Measurements from ENCODE around the gene ADAMTSL2.

ADAMTSL2 gene

DNA sequence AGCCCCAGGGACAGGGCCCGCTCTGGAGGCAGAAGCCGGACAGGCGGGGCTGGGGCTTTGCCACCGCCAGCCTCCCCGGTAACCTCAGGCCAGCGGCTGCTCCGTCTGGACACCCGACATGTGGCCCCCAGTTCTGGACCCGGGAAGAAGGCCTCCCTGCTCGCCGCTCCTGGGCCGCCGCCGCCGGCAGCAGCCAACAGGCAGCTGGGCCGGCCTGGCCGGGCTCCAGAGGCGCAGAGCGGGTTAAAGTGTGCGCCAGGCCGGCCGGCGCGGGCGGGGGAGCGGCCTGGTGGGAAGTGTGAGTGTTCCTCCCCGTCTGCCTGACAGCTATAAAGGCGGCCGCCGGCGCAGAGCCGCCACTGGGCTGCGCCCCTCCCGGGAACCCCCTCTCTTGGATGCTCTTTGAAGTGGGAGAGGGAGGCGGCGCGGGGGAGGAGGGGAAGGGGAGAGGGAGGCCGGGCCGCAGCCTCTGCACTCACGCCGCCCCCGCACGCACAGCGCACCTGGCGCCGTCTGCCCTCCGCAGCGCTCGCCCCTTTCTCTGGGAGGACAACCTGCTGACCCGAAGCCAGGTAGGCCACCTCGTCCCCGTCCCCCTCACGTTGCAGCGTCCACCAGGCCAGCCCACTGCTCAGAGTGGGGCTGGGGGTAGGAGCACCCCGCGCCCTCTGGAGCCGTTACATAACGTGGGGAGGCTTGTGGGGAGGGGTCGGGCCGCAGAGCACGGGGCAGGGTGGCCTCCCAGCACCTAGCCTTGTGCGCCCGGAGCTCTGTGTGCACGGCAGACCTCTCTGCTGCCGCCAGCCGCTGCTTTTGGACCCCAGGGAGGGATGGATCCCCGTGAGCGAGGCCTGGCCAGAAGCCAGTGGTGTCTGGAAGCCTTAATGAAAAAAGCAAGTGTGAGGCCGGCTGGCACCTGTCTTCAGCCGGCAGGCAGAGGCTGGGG is at the start of gene ADAMTSL2:
Gene ADAMTSL2 (plus strand): TSS at position 359 of the 946 bp plus-strand sequence. CDS start 2,009 bp downstream, outside the sequence.
- peak; percentile 40 for DNase-seq

DNA sequence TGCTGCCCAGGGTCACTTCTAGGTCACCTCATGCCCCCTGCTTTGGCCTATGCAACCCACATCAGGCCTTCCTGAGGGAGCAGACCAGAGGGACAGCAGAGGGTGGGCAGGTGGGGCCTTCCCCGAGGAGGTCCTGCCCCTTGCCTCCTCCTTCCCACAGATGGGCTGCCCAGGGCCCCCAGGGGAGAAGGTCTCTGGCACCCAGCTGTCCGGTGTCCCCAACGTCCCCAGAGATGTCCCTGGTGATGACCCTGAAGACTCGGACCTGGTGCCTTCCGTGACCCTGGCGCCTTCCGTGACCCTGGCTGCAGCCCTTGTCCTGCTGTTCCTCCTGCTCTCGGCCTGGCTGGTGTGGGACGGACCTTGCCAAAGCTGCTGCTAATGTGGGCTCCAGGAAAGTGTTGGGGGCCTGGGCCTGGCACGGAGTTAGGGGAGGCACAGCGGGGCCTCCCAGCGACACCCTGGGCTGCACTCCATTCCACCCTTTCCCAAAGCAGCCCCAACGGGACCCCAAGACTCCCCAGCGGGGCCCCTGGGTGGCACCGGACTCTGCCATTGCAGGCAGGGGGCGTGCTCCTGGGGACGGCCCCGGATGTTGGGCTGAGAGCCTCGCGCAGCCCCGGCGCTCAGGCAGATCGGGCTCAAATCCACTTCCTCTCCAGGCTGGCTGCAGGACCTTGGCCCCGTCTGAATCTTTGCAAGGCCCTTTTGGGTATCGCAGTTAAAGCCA is 48.8 kb upstream of the ADAMTSL2 start:
- peak; percentile 45 for DNase-seq

DNA sequence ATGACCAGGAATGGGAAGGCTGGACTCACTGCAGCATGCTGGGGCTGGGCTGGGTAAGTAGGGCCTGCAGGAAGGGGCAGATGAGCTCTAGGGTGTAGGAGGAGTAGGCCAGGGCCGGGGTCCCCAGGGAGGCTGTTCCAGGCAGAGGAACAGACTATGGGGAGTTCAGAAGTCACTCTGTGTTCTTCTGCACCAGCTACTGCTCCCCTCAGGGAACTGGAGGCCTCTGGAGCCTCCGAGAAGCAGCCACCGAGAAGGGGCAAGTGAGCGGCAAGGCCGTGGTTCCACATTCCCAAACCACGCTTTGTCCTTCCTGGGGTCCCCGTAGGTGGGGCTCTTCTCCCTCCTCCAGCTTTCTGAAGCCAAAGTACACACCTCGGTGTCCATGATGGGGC is 47.2 kb upstream of the ADAMTSL2 start:
- DNase-seq = no peak

DNA sequence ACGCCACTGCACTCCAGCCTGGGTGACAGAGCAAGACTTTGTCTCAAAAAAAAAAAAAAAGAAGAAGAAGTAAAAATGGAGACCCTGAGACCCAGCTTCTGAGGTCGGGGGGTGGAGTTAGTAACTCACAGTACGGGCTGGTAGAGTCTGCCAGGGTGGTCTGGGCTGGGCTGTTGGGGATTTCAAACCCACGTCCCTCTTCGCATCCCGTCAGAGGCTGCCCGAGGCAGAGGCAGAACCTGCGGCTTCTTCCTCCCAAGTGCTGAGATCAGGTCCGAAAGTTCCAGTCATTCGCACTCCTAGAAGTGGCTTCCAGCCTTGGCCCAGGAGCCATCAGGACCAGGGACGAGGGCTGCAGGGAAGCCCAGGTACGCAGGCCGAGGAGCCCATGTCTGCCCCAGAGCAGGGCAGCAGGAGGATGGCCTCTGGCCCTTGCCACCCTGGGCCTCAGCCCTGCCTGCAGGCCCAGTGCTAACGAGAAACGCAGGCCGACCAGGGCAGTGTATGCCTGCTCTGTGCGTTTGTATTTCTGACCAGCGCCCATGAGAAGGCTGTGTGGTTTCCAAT is 45.7 kb upstream of the ADAMTSL2 start:
- no peak for DNase-seq

DNA sequence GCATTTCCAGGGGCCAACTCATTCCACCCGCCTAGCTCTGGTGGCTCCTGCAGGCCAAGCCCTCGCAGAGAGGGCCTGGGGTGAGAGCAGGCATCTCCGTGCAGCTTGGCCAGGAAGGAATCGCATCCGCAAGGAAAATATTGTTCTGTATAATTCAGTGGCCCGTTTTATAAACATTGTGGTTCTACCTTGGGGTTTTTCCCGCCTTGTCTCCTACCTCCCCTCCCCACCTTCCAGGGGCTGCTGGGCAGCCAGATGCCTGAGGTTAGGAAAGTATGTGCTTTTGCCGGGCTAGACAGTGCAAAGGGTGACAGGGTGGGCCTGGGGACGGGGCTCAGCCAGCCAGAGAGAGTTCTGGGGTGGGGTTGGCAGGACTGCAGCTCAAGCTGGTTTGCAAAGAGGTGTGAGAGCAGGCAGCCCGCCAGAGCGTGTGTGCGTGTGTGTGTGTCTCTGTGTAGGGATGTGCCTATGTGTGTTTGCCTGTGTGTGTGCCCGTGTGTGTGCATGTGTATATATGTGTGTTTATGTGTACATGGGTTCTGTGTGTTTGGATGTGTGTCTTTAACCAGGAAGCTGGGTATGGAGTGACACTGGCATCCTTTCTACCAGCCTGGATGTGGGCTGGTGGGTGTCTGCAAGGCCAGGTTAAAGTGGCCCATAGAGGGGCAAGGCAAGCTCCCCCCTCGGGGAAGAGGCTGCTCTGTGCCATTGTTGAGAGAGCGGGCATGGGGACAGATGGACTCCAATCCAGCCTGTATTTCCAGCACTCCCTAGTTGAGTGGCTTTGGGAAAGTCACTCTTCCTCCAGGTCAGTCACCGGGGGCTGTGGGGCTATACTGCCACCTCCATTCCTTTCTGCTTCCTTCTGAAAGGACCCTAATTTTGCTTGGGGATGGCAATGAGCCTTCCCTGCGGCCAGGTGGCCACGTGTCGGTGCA is 45.0 kb upstream of the ADAMTSL2 start:
- no peak for DNase-seq

DNA sequence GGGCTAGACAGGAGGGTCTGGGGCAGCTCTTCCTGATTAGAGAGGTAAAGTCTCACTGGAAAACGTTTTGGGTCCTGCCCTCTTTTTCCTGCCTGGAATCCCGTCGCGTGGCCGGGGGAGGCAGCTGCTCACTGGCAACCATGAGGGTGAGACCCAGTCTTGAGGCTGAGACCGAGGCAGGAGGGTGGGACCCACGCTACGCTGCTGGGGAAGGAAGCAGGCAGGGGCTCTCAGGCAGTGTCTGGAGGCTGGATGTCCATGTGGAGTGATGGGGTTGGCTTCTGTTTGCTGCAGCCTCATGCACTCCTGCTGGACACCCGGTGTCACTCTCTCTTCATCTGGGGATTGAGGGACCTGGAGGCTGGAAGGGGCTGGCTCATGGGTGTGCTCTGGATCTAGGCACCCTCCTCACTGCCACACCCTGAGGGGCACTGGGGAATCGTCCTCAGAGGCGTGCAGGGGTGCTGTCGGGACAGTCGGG is 44.3 kb upstream of the ADAMTSL2 start:
- no peak for DNase-seq

DNA sequence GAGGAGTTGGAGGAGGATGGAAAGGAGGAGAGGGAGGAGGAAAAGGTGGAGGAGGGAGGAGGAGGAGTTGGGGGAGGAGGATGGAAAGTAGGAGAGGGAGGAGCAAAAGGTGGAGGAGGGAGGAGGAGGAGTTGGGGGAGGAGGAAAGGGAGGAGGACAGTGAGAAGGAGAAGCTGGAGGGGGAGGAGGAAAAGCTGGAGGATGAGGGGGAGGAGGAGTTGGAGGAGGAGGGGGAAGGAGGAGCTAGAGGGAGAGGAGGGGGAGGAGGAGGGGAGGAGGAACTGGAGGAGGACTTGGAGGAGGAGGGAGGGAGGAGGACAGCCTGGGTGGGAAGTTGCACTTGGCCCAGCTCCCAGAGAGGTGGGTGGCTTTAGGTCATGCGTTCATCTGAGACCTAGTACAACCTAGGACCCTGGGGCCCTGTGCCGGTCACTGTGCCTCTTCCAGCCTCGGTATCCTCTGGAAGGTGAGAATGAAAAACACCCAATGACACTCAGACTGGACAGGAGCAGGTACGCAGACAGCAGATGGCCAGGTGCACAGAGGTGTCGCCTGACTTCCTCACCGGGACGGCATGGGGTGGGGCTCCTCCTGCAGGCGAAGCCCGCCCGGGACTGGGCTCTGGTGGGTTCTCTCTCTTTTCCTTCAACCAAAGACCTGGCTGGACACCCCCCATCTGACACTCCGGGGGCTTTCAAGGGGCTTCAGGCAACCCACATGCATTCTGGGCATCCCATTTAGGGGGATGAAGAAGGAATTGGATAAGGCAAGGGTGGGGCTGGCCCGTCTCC is 43.4 kb upstream of the ADAMTSL2 start:
- DNase-seq = no peak

DNA sequence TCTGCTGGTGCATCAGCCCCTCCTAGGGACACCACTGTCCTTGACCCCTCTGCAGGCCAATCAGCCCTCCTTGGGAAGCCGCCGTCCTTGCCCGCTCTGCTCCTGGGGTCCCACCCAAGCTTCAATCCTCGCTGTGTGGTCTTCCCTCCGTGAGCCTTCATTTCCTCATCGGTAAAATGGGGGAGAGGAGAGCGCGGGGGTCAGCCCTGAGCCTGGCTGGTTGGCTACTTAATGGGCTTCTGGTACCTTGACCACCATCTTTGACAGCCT is 42.9 kb upstream of the ADAMTSL2 start:
- DNase-seq = no peak

DNA sequence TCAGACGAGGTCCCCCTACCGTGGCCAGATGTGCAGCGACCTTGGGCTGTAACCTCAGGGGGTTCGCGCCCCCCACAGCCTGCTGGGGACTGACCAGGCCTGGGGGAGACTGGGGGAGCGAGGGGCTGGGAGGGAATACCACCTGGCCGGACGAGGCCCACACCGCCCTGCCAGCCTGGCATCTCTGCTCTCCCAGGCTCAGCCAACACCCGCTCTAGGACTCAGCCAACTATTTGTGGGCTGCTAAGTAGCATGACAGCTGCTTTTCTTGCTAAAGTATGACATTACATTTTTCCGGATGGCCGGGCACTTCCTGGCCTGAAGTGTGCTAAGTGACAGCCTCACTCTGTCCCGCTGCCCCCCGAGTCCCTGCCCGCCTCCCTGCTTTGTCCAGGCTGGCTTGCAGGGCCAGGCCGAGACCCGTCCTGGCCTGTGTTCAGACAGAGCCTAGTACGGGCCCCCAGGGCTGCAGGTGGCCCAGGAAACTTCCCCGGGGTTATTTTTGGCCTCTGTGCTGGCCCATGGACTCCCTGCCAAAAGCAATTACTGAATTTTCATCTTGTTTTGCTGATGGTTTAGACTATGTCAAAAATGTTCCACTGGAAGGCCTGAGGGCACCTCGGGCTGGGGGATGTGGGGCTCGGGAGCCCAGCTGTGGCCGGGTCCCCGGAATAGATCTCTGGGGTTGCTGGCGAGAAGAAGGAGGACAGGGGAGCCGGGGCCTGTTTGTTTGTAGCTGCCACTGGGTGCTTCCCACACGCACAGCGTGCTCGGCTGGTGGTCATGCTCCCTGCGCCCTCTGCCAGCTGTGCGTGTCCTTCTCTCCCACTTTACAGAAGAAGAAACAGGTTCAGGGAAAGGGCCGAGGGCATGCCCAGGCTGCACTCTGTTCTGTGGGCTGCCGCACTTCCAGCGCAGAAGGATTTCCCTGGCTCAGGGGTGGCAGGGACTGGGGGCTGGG is 42.2 kb upstream of the ADAMTSL2 start:
- DNase-seq = no peak

DNA sequence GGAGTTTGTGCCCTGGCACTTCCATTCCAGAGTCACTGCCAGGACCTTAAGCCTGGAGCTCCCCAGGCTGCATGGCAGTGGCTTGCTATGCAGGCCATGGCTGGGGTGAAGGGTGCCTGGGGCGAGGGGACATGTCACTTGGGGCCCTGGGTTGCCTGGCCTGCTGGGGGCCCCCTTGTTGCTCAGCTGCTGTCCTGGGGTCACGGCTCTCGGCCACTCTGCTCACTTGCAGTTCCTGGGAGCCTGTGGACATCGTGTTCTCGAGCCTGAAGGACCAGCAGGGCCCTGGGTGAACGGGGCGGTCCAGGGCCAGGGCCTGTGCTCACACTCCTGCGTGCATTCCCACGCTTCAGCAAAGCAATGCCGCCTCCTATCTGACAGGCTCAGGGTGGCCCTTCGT is 41.1 kb upstream of the ADAMTSL2 start:
- no peak for DNase-seq

DNA sequence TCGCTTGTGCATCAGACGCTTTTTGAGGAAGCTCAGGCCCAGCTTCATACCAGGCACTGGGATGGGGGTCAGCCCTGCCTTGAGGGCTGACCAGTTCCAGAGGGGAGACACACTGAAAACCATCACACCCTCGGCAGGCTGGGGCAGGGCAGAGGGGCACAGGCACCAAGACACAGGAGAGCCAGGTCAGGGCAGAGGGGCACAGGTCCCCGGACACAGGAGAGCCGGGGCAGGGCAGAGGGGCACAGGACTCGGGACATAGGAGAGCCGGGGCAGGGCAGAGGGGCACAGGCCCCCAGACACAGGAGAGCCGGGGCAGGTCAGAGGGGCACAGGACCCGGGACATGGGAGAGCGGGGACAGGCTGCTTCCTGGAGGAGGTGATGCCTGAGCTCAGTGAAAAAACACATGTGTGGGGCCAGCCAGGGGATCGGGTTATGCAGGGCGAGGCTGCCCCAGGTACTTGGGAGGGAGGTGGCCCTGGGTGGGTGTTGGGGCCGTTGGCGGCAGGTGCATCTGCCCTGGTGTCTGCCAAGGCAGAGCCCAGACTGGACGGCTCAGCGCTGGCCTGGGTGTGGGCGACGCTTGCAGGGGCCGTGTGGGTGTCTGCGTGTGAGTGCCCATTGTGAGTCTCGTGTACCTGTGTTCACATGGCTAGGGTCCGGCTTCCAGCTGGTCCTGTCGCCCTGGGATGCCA is 40.5 kb upstream of the ADAMTSL2 start:
- no peak for DNase-seq

DNA sequence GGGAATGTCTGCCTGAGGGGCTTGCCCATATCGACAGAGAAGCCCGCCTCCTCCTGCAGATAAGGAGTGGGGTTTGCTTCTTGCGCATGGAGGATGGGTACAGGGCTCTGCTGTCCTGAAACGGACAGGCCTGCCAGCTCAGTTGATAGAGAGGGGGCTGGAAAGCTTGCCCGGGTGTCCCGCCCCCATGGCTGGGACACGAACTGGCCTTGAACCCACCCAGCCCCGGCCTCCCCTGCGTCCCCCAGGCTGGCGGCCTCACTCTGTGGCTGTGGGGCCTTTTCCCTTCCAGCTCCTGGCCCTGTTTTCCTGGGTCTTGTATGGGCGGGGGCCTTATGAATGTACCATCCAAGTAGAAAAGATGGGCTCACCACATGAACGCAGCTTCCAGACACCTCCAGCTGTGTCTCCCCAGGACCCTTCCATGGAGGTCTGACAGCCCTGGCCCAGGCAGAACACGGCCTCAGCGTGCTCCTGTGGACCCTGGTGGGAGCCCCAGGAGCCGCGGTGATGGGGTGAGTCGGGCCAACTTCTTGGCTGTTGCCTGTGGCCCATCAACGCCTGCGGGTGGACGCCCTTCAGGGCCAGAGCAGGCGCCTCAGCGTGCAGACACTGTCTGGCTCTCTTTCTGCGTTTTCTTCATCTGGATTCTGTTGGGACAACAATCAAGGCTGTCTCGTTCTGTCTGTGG is 39.7 kb upstream of the ADAMTSL2 start:
- no peak for DNase-seq

DNA sequence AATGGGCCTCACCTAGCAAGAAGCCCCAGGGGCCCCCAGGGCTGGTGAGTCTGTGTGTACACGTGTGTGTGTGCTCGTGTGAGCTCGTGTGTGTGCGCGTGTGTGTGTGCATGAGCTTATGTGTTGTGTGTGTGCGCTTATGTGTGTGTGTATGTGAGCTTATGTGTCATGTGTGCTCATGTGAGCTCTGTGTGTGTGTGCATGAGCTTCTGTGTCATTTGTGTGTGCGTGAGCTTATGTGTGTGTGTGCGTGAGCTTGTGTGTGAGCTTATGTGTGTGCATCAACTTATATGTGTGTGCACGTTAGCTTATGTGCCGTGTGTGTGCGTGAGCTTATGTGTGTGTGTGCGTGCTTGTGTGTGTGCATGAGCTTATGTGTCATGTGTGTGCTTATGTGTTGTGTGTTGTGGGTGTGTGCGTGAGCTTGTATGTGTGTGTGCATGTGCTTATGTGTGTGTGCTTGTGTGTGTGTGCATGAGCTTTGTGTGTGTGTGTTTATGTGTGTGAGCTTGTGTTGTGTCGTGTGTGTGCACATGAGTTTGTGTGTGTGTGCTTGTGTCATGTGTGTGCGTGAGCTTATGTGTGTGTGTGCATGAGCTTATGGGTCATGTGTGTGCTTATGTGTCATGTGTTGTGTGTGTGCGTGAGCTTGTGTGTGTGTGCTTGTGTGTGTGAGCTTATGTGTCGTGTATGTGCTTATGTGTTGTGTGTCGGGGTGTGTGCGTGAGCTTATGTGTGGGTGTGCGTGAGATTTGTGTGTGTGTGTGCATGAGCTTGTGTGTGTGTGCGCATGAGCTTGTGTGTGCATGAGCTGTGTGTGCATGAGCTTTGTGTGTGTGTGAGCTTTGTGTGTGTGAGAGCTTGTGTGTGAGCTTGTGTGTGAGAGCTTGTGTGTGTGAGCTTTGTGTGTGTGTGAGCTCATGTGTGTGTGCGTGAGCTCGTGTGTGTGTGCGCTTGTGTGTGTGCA is 38.9 kb upstream of the ADAMTSL2 start:
- DNase-seq = no peak

DNA sequence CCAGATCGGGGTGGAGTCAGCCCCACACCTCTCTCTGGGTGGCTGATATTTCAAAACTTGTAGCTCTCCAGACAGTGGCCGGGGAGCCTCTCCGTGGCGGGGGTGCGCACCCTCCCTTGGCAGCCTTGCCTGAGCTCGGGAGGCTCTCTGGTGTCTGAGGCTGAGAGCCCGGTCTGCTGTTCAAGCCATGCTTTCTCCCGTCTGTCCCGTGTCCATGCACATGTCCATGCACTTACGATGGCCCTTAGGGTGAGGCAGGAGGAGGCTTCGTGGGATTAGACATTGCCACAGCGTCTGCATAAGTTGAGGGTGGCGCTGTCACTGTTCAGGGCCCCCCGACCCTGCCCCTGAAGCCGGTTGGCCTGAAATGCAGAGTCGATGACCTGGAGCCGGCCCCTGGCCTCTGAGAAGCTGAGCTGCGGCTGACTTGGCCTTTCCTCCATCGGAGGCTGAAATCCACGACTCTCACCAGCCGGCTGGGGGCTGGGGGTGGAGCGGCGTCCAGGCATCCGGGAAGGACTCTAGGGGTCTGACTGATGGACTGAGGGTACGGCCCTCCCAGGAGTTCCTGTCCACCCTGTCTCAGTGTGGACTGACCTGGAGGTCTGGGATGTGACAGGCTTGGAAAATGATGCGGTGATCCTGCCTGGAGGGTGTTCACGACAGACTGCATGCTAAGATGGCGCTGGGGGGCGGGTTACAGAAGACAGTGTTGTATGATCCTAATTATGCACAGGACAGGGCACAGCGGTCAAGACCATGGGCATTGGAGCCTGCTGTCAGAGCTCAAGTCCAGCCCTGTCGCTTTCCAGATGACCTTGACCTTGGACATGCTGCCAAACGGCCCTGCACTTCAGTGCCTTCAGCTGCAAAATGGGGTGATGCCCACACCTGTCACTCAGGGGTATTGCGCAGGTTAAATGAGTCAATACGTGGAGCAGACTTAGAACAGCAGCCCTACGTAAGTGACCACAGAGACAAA is 37.4 kb upstream of the ADAMTSL2 start:
- DNase-seq = no peak

DNA sequence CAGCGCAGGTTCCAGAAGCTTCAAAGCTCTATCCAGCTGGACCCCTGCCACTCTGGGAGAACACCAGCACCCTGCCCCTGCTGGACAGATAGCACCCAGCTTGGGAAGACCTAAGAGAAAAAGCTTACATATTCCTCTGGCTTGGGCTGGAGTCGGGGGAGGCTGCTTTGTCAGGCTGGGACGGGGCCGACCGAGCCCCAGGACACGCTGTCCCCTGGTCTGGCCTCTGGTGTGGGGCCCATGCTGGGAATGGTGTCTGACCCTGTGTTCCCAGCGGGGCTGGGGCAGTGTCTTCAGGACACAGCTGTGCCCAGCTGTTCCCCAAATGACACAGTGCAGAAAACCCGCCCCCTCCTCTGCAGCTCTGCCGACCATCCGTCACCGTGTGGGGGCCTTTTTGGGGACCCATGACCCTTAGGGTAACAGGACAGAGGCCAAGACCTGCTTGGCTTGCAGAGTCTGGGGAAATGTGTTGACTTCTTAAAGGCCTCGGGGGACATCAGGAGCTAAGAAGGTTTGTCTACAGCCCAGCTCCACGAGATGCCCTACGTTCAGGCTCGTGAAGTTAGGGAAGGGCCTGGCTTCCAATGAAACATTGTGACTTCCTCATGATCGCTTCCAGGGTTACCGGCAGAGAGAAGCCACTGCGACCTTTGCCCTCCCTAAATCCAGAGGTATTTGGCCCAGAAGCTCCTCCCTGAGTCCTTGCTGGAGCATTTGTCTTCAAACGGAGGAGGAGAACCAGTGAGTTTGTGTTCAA is 35.2 kb upstream of the ADAMTSL2 start:
- DNase-seq = no peak

DNA sequence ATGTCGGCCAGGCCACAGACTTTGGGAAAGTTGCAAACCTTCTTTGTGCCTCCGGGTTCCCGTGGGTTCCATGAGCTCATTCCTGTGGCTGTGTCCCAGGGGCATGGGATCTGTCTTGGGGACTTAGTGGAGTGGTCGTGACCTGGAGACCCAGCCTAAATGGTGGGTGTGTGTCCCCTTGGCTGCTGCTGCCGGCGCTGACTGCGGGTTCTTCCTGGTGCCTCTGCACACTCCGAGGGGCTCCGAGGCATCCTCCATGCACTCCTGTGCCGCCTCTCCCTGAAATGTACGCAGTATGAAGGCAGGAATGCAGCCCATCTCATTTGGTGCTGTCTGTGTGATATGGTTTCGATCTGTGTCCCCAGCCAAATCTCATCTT is 34.6 kb upstream of the ADAMTSL2 start:
- no peak for DNase-seq
